HL-60 (cell line): ENCODE data around the gene ANKRD44.

Source experiments
- DNase-seq, 2 experiments: peaks; one replicate each; pipeline ENCODE4 v3.0.0-alpha.2; 2010 to 2020; ENCODE audit warnings: low read depth in 1 of 2, low spot score in 1 of 2
- H3K27ac ChIP-seq: fragments of 250-450 bp; sonication (Bioruptor Pico); replicated peaks from 2 replicates; pipeline ENCODE4 v1.5.1; 2020; ENCODE audit warnings: mild to moderate bottlenecking, moderate library complexity
- H3K27me3 ChIP-seq: fragments of 250-450 bp; sonication (Bioruptor Pico); 2 replicates; pipeline ENCODE4 v1.5.1; 2021; ENCODE audit warnings: mild to moderate bottlenecking, moderate library complexity; ENCODE audit not compliant: insufficient read depth, poor library complexity, severe bottlenecking
- H3K4me3 ChIP-seq: replicated peaks from 2 replicates; pipeline ENCODE4 v1.5.1; 2011; ENCODE audit warnings: mild to moderate bottlenecking, control low read depth, low read length; ENCODE audit not compliant: insufficient read depth
- CTCF ChIP-seq: IDR thresholded peaks from one replicate; pipeline ENCODE4 v1.5.1; 2011; ENCODE audit warnings: low read length, control low read depth, inconsistent platforms; ENCODE audit not compliant: insufficient read depth
- GABPA ChIP-seq: IDR thresholded peaks from 2 replicates; pipeline ENCODE4 v1.6.1; 2012; ENCODE audit warnings: low read depth
- POLR2AphosphoS5 ChIP-seq: IDR thresholded peaks from 2 replicates; pipeline ENCODE4 v1.6.1; 2012; ENCODE audit warnings: low read depth
- REST ChIP-seq: IDR thresholded peaks from 2 replicates; pipeline ENCODE4 v1.6.1; 2012; ENCODE audit warnings: low read depth; ENCODE audit not compliant: insufficient replicate concordance
- SPI1 ChIP-seq: IDR thresholded peaks from 2 replicates; pipeline ENCODE4 v1.6.1; 2012; ENCODE audit warnings: low read depth, mild to moderate bottlenecking, borderline replicate concordance

ANKRD44 gene

GRCh38 chr2:197159661-197160211 lies 150.8 kb downstream of the ANKRD44 start:
- Histone ChIP-seq H3K4me3 (no peak overlapping the region), H3K27ac (no peak overlapping the region; the same call in 1 of the 2 replicates), H3K27me3 (no peaks in the 10 kb centered on the region)
- no peak for TF ChIP-seq SPI1
- TF ChIP-seq REST, result no peak
- no peak for TF ChIP-seq CTCF
- TF ChIP-seq GABPA, result no peak
- no peak for TF ChIP-seq POLR2AphosphoS5
- no peak for DNase-seq

GRCh38 chr2:197158591-197159550 lies 151.7 kb downstream of the ANKRD44 start:
- no peak overlapping the region; the same call in 1 of the 2 replicates for H3K27ac ChIP-seq
- H3K4me3 ChIP-seq, result no peak overlapping the region
- H3K27me3 ChIP-seq, result no peaks in the 10 kb centered on the region
- TF ChIP-seq SPI1 (no peak), GABPA (no peak), POLR2AphosphoS5 (no peak), CTCF (no peak), REST (no peak)
- DNase-seq, result no peak

- no peak for TF ChIP-seq SPI1
- TF ChIP-seq REST, result no peak
- TF ChIP-seq GABPA, result no peak
- TF ChIP-seq CTCF, result no peak
- no peak for TF ChIP-seq POLR2AphosphoS5
- no peak overlapping the region for H3K4me3 ChIP-seq
- DNase-seq, result no peak
- no peak overlapping the region for H3K27ac ChIP-seq
- no peaks in the 10 kb centered on the region for H3K27me3 ChIP-seq
These were observed 152.6 kb downstream of the ANKRD44 start for GRCh38 chr2:197157879-197158537.
